SH-SY5Y (cell line): ENCODE results near the gene MED13L.

ENCODE experiments used
- GATA2 ChIP-seq: IDR thresholded peaks from 2 replicates; pipeline ENCODE4 v1.6.1; 2011; ENCODE audit warnings: mild to moderate bottlenecking, low read depth, low read length
- GATA3 ChIP-seq: IDR thresholded peaks from 2 replicates; pipeline ENCODE4 v1.6.1; 2011; ENCODE audit warnings: low read depth, mild to moderate bottlenecking, low read length, moderate library complexity

The MED13L gene

GRCh38 chr12:116276652-116277466 is 634 bp downstream of the MED13L start:
- TF ChIP-seq GATA3 (no peak), GATA2 (no peak)

GRCh38 chr12:116274551-116275375 is 2.7 kb downstream of the MED13L start:
- no peak for TF ChIP-seq GATA3
- TF ChIP-seq GATA2 = no peak

GRCh38 chr12:116273813-116274550 is 3.5 kb downstream of the MED13L start:
- TF ChIP-seq GATA2 (no peak), GATA3 (no peak)

- TF ChIP-seq GATA3 = no peak
- no peak for TF ChIP-seq GATA2
These were observed 9.5 kb downstream of the MED13L start for GRCh38 chr12:116267948-116268347.

GRCh38 chr12:116266631-116267349 is 10.7 kb downstream of the MED13L start:
- TF ChIP-seq GATA3 (no peak), GATA2 (no peak)

GRCh38 chr12:116266168-116266601 is 11.3 kb downstream of the MED13L start:
- no peak for TF ChIP-seq GATA2
- no peak for TF ChIP-seq GATA3

GRCh38 chr12:116265351-116266147 is 11.9 kb downstream of the MED13L start:
- no peak for TF ChIP-seq GATA2

GRCh38 chr12:116264525-116265070 is 12.9 kb downstream of the MED13L start:
- TF ChIP-seq GATA2 = no peak
- TF ChIP-seq GATA3 = no peak

- TF ChIP-seq GATA3 (no peak), GATA2 (no peak)
These were observed 13.6 kb downstream of the MED13L start for GRCh38 chr12:116263844-116264243.

- TF ChIP-seq GATA3 = no peak
- TF ChIP-seq GATA2 = no peak
These were observed 14.1 kb downstream of the MED13L start for GRCh38 chr12:116263431-116263830.

- TF ChIP-seq GATA3 (no peak), GATA2 (no peak)
These were observed 14.8 kb downstream of the MED13L start for GRCh38 chr12:116262741-116263140.

GRCh38 chr12:116261525-116262100 is 15.9 kb downstream of the MED13L start:
- TF ChIP-seq GATA2 = no peak
- TF ChIP-seq GATA3 = no peak
